Lung (tissue), 12 donors: ENCODE results near the gene SDC4. TPM values are rescaled to one million over a fixed set of nuclear protein-coding genes. Genes with fewer than 3 reads are reported as not detected.

ENCODE experiments used
- ATAC-seq: fragments of 200-7000 bp; cut with Tn5 transposase; one replicate; pipeline ENCODE4 v1.9.1; 2020; ENCODE audit warnings: moderate number of reproducible peaks; ENCODE audit not compliant: insufficient read depth, low FRiP score
- DNase-seq, 3 donors: peaks; one replicate each; pipeline ENCODE4 v3.0.0-alpha.2; 2013 to 2017
- H3K27ac ChIP-seq, 2 donors: one replicate each; pipeline ENCODE4 v1.5.1; 2013; ENCODE audit warnings: mild to moderate bottlenecking in 2 of 2, moderate library complexity in 2 of 2, control low read depth in 1 of 2, inconsistent platforms in 1 of 2, low read depth in 1 of 2, low read length in 1 of 2
- H3K27me3 ChIP-seq, 3 donors: one replicate each; pipeline ENCODE4 v1.5.1; 2013; ENCODE audit warnings: low read length in 2 of 3; ENCODE audit not compliant: control insufficient read depth in 3 of 3, insufficient read depth in 3 of 3
- H3K36me3 ChIP-seq, 4 donors: one replicate each; pipeline ENCODE4 v1.5.1; 2013; ENCODE audit warnings: low read length in 4 of 4, mild to moderate bottlenecking in 1 of 4, moderate library complexity in 1 of 4; ENCODE audit not compliant: control insufficient read depth in 4 of 4, insufficient read depth in 4 of 4
- H3K4me1 ChIP-seq, 5 donors: one replicate each; pipeline ENCODE4 v1.5.1; 2013; ENCODE audit warnings: low read length in 5 of 5, mild to moderate bottlenecking in 2 of 5, moderate library complexity in 1 of 5; ENCODE audit not compliant: control insufficient read depth in 5 of 5, insufficient read depth in 5 of 5
- H3K4me3 ChIP-seq: one replicate; pipeline ENCODE4 v1.5.1; 2013; ENCODE audit warnings: mild to moderate bottlenecking, control low read depth, moderate library complexity
- H3K9ac ChIP-seq, 2 donors: one replicate each; pipeline ENCODE4 v1.5.1; 2013; ENCODE audit warnings: low read length in 2 of 2, control low read depth in 1 of 2; ENCODE audit not compliant: insufficient read depth in 1 of 2
- H3K9me3 ChIP-seq, 4 donors: one replicate each; pipeline ENCODE4 v1.5.1; 2013; ENCODE audit warnings: low read length in 3 of 4, mild to moderate bottlenecking in 1 of 4, moderate library complexity in 1 of 4; ENCODE audit not compliant: control insufficient read depth in 4 of 4, insufficient read depth in 3 of 4
- WGBS, 2 donors: extraction: QIAGEN DNeasy Blood & Tissue Kit; methylation state at CpG; one replicate each; pipeline ENCODE4 v1.1.7; 2013; 5-methylcytosine and 5-hydroxymethylcytosine counted together
- polyA plus RNA-seq, 2 donors: library from polyadenylated mRNA; stranded (reverse); fragments of 200-250 nt; gene quantifications; one replicate each; pipeline ENCODE4 v1.2.1, GENCODE V29; 2013
- total RNA-seq, 2 donors: library from RNA; depleted of rRNA in 1 of 2; stranded (reverse); fragments of >200 nt in 1 of 2; gene quantifications; one replicate each; pipeline ENCODE4 v1.2.1, GENCODE V29; 2014 to 2021
- TF ChIP-seq, protein P1 (sequence below): IDR thresholded peaks from 2 replicates; pipeline ENCODE4 v1.5.1; 2012; ENCODE audit warnings: mild to moderate bottlenecking; ENCODE audit errors: control extremely low read depth, extremely low read depth
- donor health status: control.
- donor health status: control.
- donor health status: Bipolar disorder and iron deficiency.
- donor health status: healthy.
- donor health status: DM: yes; HTN: yes; CAD: no.

The SDC4 gene
- total and polyA plus RNA-seq, 4 donors, result 239 to 313 (median 254) TPM

DNA sequence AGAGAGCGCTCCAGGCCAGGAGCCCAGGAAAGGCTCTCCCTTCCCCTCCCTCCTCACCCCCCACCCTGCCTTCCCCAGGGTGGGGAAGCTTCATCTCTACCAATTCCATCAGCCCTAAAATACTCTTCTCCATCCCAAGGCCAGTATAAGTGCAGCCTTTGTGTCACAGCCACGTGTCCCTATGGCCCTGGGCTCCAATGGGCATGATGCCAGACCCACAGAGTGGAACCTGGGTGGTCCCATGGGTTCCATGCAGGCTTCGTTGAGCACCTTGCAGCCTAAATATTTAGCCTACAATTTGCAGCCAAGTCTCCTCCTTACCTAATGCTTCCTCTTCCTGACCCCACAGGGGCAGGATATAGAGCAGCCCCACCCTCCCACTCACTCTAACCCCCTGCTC, 39.1 kb downstream of the SDC4 start:
- DNase-seq, result no peak
- H3K27me3 ChIP-seq, result peaks cover 0 to 36% (median 25%) of the 10 kb centered on the region in 3 donors
- WGBS, 2 donors, result 65 to 80% methylated on average over 3 of the region's 3 CpGs

DNA sequence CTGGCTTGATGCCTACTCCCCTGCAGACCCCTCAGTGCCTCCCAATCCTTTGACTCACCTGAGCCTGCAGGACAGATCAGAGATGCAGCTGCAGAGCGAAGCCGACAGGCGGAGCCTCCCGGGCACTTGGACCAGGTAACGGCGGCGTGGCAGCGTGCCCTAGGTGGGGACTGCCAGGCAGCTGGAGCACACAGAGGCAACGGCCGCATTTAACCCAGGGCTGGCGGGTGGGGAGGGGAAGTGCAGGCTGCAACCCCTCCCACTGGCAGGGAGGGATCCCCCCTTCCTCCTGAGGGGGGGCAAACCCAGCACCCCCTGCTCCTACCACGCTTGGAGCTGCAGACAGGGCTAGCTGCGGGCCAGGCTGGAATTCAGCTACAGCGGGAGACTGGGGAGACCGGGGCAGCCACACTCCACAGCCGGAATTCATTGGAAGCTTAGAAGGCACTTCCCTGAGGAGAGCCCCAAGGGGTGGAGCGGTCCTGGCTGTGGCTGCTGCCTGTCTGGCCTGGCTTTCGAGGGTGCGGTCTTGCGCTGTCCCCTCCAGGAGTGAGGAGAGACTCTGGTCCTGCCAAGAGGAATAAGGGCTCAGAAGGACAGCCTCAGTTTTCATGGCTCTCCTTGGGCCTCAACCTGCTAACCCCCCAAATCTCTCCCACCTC, 40.0 kb downstream of the SDC4 start, which contains the start of gene MATN4:
TSS of gene MATN4 (minus strand) at position 183 of the 662 bp plus-strand sequence. CDS start 2,717 bp downstream, outside the sequence.
- peaks cover 0 to 40% (median 33%) of the 10 kb centered on the region in 3 donors for H3K27me3 ChIP-seq
- DNase-seq (peak in 2 of 3 donors; percentile 16 to 32), ATAC-seq (peak; percentile 45)
- H3K27ac ChIP-seq, result no peak within 1 kb of the TSS
- H3K36me3 ChIP-seq, result no peaks in the 10 kb centered on the region
- H3K4me3 ChIP-seq, result no peak within 1 kb of the TSS
- H3K4me1 ChIP-seq, result peaks cover 0 to 5% (median 0%) of the 10 kb centered on the region in 5 donors
- no peaks in the 10 kb centered on the region for H3K9me3 ChIP-seq
- 35 to 61% methylated on average over 20 of the region's 20 CpGs for WGBS, 2 donors
- TF ChIP-seq, protein P1, sequence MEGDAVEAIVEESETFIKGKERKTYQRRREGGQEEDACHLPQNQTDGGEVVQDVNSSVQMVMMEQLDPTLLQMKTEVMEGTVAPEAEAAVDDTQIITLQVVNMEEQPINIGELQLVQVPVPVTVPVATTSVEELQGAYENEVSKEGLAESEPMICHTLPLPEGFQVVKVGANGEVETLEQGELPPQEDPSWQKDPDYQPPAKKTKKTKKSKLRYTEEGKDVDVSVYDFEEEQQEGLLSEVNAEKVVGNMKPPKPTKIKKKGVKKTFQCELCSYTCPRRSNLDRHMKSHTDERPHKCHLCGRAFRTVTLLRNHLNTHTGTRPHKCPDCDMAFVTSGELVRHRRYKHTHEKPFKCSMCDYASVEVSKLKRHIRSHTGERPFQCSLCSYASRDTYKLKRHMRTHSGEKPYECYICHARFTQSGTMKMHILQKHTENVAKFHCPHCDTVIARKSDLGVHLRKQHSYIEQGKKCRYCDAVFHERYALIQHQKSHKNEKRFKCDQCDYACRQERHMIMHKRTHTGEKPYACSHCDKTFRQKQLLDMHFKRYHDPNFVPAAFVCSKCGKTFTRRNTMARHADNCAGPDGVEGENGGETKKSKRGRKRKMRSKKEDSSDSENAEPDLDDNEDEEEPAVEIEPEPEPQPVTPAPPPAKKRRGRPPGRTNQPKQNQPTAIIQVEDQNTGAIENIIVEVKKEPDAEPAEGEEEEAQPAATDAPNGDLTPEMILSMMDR, result no peak
- H3K9ac ChIP-seq, result no peak within 1 kb of the TSS

More for the DNA sequence above, 39.1 kb downstream of the SDC4 start:
- Histone ChIP-seq H3K9ac (no peak overlapping the region), H3K9me3 (no peaks in the 10 kb centered on the region), H3K4me1 (peaks cover 0 to 5% (median 0%) of the 10 kb centered on the region in 5 donors), H3K4me3 (no peak overlapping the region), H3K36me3 (no peaks in the 10 kb centered on the region), H3K27ac (no peak overlapping the region)
- no peak for ATAC-seq
- TF ChIP-seq, protein P1, result no peak

DNA sequence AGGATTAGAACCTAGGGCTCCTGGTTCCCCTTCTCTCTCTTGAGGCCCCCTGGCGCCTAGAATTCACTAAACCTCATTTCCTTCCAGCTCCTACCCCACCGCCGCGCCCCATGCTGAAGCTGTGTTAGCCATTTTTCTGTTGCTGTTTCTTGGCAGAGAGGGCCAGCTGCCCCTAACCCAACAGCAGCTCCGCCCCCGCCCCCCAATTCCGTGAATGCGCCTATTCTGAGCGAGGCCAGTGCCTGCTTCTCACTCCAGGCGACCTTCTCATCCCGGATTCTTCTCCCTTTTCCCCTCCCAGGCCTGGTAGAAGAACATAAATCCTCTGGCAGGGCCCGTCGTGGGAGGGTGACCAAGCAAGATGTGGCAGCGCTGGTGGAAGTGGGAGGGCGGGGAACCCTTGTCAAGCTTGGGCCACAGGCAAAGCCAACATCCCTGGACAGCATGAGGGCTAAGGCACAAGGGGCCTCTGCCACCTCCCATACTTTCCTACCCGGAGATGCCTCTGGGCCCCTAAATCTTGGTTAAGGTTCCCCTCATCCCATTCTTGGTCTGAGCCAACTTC, 41.1 kb downstream of the SDC4 start:
- ATAC-seq, result no peak
- TF ChIP-seq, protein P1, result no peak

More for the DNA sequence above, 41.1 kb downstream of the SDC4 start:
- no peaks in the 10 kb centered on the region for H3K9me3 ChIP-seq
- no peak overlapping the region for H3K27ac ChIP-seq
- peaks cover 0 to 5% (median 0%) of the 10 kb centered on the region in 5 donors for H3K4me1 ChIP-seq
- peaks cover 0 to 36% (median 34%) of the 10 kb centered on the region in 3 donors for H3K27me3 ChIP-seq
- no peak for DNase-seq
- no peaks in the 10 kb centered on the region for H3K36me3 ChIP-seq
- 46 to 48% methylated on average over 16 of the region's 16 CpGs for WGBS, 2 donors
- H3K9ac ChIP-seq, result no peak overlapping the region
- no peak overlapping the region for H3K4me3 ChIP-seq
